Esophagus squamous epithelium (tissue), 5 donors: ENCODE measurements around the gene CHIC2. TPM values are rescaled to one million over a fixed set of nuclear protein-coding genes. Genes with fewer than 3 reads are reported as not detected.
"Not testable (repeated sequence)": the region's sequence is repeated elsewhere in the genome, so short reads cannot be mapped to it uniquely, and the experiment has no call there.

Experiments
- DNase-seq: peaks from one replicate; lab custom pipeline; 2025; lab: John Stamatoyannopoulos, UW
- H3K27ac ChIP-seq, 4 donors: fragments of 200-600 bp; sonication (generic); one replicate each; pipeline ENCODE4 v1.5.1; 2016 to 2019; ENCODE audit warnings: mild to moderate bottlenecking in 1 of 4
- H3K27me3 ChIP-seq, 4 donors: fragments of 200-600 bp; sonication (generic); 1 replicate in 3 of 4; 2 replicates in 1 of 4; pipeline versions ENCODE4 v1.5.1 to v1.6.0; 2017 to 2021; ENCODE audit warnings: antibody characterized with exemption in 1 of 4
- H3K36me3 ChIP-seq, 3 donors: fragments of 200-600 bp; sonication (generic); one replicate each; pipeline ENCODE4 v1.5.1; 2016 to 2019
- H3K4me1 ChIP-seq, 3 donors: fragments of 200-600 bp; sonication (generic); one replicate each; pipeline ENCODE4 v1.5.1; 2017 to 2019
- H3K4me3 ChIP-seq, 4 donors: fragments of 200-600 bp; sonication (generic); 1 replicate in 3 of 4; 2 replicates in 1 of 4; pipeline ENCODE4 v1.5.1; 2016 to 2019; ENCODE audit warnings: mild to moderate bottlenecking in 2 of 4, moderate library complexity in 1 of 4
- H3K9me3 ChIP-seq, 3 donors: fragments of 200-600 bp; sonication (generic); one replicate each; pipeline ENCODE4 v1.5.1; 2016 to 2019
- POLR2A ChIP-seq, 4 donors: fragments of 450-650 bp; IDR thresholded peaks; one replicate each; pipeline ENCODE4 v1.6.1; 2017; ENCODE audit warnings: antibody characterized with exemption in 4 of 4, mild to moderate bottlenecking in 4 of 4, moderate library complexity in 3 of 4
- WGBS, 2 donors: methylation state at CpG; one replicate each; pipeline ENCODE4 v1.1.5; 2018; 5-methylcytosine and 5-hydroxymethylcytosine counted together
- intact Hi-C: fragments of 100-400 bp; cut with DNase I; formaldehyde crosslinking; loops from one replicate; pipeline ENCODE4 v1.15.0; 2022
- total RNA-seq, 4 donors: library from RNA; depleted of rRNA; stranded (reverse); fragments of >200 nt; gene quantifications; one replicate each; pipeline ENCODE4 v1.1.0, GENCODE V29; 2016
- TF ChIP-seq, protein P1 (sequence below), 6 experiments: fragments of 450-650 bp in 4 of 6; fragments of 200-600 bp in 2 of 6; sonication (generic) in 2 of 6; IDR thresholded peaks; one replicate each; pipeline ENCODE4 v1.5.1; 2016 to 2019; ENCODE audit warnings: antibody characterized with exemption in 6 of 6, mild to moderate bottlenecking in 4 of 6, moderate library complexity in 4 of 6
- donor health status: DM: yes; HTN: yes; CAD: no.

CHIC2 gene
- total RNA-seq: 10 to 100 TPM; 40.4 to 56.0 (median 44.7) TPM

DNA sequence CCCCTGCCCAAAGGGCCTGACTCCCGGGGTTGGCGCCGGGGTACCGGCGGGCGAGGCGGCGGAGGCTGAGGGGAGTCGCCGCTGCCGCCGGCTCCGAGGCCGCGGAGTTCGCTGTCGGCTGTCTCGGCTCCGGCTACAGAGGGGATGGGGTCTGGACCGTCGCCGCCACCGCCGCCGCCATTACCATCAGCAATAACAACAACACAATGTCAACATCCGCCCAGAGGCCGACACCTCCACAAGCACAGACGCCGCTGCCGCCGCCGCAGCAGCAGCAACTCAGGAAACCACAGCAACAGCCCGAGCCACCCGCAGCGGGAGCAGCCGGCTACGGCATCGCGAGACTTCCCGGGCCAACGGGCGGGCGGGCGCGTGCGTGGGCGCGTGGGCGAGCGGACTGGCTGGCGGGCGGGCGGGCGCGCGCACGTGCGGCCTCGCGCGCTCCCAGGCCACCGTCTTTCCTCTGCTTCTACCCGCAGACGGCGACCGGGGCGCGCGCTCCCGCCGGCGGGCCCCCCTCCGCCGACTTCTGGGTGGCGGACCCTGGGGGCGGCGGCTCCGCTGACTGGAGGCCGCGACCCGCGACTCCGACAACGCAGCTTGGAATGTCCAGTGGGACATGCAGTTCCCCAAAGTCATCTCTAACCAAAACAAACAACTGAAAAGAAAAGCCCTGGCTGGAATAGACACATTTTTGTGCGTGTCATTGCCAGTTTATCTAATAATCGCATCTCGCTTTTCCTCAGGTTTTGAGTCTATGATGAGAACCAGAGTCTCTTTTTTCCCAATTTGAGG, at the start of gene CHIC2:
CHIC2 (minus strand) TSS at position 289 of the 795 bp plus-strand sequence. CDS start 305 bp downstream, outside the sequence.
- Histone ChIP-seq H3K27ac (peak within 1 kb of the TSS; percentile 95 to 98 (median 97)), H3K27me3 (no peaks in the 10 kb centered on the region), H3K4me3 (peak within 1 kb of the TSS; percentile 93 to 98 (median 95)), H3K36me3 (no peaks in the 10 kb centered on the region), H3K4me1 (peaks cover 28 to 68% (median 53%) of the 10 kb centered on the region in 3 donors), H3K9me3 (no peaks in the 10 kb centered on the region)
- intact Hi-C loops: no loop called here
- peak; percentile 76 for DNase-seq
- 0 to 5% methylated on average over 3 to 4 of the region's 87 CpGs for WGBS, 2 donors
- peak in 3 of 4 donors; percentile 96 to 99 (median 97) for TF ChIP-seq POLR2A (IDR thresholded peaks at IDR 0.05)
- TF ChIP-seq, protein P1, sequence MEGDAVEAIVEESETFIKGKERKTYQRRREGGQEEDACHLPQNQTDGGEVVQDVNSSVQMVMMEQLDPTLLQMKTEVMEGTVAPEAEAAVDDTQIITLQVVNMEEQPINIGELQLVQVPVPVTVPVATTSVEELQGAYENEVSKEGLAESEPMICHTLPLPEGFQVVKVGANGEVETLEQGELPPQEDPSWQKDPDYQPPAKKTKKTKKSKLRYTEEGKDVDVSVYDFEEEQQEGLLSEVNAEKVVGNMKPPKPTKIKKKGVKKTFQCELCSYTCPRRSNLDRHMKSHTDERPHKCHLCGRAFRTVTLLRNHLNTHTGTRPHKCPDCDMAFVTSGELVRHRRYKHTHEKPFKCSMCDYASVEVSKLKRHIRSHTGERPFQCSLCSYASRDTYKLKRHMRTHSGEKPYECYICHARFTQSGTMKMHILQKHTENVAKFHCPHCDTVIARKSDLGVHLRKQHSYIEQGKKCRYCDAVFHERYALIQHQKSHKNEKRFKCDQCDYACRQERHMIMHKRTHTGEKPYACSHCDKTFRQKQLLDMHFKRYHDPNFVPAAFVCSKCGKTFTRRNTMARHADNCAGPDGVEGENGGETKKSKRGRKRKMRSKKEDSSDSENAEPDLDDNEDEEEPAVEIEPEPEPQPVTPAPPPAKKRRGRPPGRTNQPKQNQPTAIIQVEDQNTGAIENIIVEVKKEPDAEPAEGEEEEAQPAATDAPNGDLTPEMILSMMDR (IDR thresholded peaks at IDR 0.05): peak in 3 of 6 experiments; percentile 2 to 16 (median 14)

DNA sequence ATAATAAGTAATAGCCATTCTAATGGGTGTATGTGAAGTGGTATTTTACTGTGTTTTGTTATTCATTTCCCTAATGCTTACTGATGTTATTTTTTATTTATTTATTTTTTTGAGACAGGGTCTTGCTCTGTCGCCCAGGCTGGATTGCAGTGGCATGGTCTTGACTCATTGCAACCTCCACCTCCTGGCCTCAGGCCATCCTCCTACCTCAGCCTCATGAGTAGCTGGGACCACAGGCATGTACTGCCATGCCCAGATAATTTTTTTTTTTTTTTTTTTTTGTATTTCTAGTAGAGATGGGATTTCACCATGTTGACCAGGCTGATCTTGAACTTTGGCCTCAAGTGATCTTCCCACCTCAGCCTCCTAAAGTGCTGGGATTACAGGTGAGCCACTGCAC, 48.8 kb upstream of the CHIC2 start:
- H3K27ac ChIP-seq, H3K36me3 ChIP-seq, DNase-seq, H3K4me3 ChIP-seq, H3K9me3 ChIP-seq, intact Hi-C loops: not testable (repeated sequence)
- Histone ChIP-seq H3K27me3 (peaks cover 0 to 63% (median 5%) of the 10 kb centered on the region in 4 donors), H3K4me1 (peaks cover 9 to 21% (median 15%) of the 10 kb centered on the region in 3 donors)
- WGBS, 2 donors: 69 to 86% methylated on average over 1 of the region's 1 CpG

DNA sequence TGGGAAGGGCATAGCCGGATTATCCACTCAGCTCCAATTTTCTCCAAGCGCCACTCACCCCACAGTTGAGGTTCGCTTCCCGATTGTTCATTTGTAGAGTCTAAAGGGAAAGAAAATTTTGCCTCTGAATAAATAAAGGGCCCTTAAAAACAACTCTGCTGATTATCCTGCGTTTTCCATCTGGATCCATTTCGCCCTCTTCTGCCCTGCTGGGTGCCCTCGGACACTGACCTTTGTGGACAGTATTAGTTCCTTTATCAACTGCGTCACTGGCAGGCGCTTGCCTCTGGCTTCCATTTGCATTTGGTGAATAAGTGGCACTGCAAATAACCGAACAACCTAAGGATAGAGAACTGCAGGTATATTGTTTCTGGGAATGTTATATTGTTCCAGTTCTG, 45.6 kb upstream of the CHIC2 start:
- H3K27me3 ChIP-seq: peaks cover 0 to 92% (median 7%) of the 10 kb centered on the region in 4 donors
- H3K4me3 ChIP-seq: peak overlapping the region in 2 of 4 donors; percentile 35 to 46

DNA sequence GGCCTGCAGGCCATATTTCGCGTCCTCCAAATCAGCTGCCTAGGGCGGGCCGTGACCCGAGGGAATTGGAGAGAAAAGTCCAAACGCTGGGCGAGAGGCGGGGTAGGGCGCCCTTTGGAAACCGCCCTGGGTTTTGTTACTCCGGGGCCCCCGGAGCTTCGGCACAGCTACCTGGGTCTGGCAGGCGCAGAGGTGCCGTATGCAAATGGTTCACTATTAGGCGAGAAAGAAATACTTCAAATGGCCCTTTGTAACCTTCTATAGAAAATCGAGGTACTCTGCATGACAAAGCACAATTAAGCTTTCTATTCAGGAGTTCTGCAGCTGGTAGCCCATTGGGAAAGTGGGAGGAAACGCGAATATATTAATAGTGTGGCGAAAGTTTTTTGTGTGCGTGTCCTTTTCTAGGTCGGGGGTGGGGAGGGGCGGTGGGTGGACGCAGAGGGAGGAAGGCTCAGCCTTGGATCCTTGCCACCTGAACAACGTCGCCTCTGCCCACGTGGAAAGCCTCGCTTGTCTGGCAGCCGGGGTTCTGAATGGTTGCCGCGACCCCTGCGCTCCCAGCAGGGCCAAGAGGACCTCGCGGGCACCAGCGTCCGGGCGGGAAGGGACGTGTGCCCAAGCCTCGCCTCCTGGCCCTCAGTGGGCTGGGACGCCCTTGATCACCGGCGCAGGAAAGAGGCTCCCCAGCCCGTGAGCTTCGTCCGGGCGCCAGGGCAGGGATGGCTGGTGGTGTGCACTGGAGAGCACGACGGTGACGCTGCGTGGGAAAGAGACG, 45.0 kb upstream of the CHIC2 start:
- intact Hi-C loops: no loop called here
- Histone ChIP-seq H3K9me3 (no peaks in the 10 kb centered on the region), H3K4me3 (peak overlapping the region in 3 of 4 donors; percentile 24 to 46 (median 35)), H3K27ac (no peak overlapping the region), H3K27me3 (peaks cover 0 to 93% (median 7%) of the 10 kb centered on the region in 4 donors), H3K4me1 (peaks cover 9 to 24% (median 15%) of the 10 kb centered on the region in 3 donors), H3K36me3 (no peaks in the 10 kb centered on the region)
- DNase-seq: no peak
- TF ChIP-seq, protein P1 (IDR thresholded peaks at IDR 0.05): no peak
- TF ChIP-seq POLR2A (IDR thresholded peaks at IDR 0.05): no peak
- WGBS, 2 donors: 15 to 17% methylated on average over 33 to 35 of the region's 51 CpGs

More for the DNA sequence above, 45.6 kb upstream of the CHIC2 start:
- 40 to 41% methylated on average over 10 of the region's 10 CpGs for WGBS, 2 donors
- peaks cover 9 to 24% (median 15%) of the 10 kb centered on the region in 3 donors for H3K4me1 ChIP-seq
- no peak overlapping the region for H3K27ac ChIP-seq
- DNase-seq: no peak
- no peaks in the 10 kb centered on the region for H3K36me3 ChIP-seq
- no peak for TF ChIP-seq POLR2A (IDR thresholded peaks at IDR 0.05)
- TF ChIP-seq, protein P1 (IDR thresholded peaks at IDR 0.05): no peak
- no peaks in the 10 kb centered on the region for H3K9me3 ChIP-seq
- intact Hi-C loops: no loop called here

DNA sequence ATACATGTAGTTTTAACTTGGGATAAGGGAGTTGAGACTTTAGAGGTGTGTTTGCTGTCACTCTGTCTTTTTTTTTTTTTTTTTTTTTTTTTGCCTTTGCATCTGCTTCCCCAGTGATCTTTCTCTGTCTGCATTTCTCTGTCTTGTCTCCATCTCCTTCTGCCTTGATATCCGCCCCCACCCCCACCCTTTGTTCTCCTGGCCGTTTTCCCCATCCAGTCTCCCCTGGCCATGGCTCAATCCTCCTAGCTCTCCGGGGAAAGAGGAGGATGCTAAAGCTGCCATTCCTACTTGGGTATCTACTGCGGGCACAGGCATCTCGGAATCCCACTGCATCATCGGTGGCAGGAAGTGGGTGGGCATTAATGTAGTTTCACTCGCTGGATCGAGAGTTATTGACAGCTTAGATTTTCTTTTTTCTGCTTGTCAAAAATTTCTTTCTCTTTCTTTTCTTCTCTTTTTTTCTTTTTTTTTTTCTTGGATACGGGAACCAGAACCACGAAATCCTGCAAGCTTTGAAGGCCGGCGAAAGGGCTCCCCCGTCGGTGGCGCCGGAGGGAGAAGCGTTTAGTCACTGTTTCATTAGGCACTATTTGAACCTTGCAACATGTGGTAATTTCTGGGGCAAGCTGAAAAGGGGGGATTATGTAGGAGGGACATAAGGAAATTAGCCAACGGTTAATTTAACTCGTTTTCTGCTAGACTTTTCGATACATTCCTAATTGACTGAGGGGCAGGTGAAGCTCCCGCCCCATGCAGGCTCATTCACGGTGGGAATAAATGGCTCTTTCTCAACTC, 43.7 kb upstream of the CHIC2 start:
- TF ChIP-seq, protein P1 (IDR thresholded peaks at IDR 0.05): no peak
- TF ChIP-seq POLR2A (IDR thresholded peaks at IDR 0.05): no peak
- Histone ChIP-seq H3K4me3 (no peak overlapping the region), H3K27ac (no peak overlapping the region), H3K4me1 (peaks cover 15 to 34% (median 16%) of the 10 kb centered on the region in 3 donors), H3K9me3 (no peaks in the 10 kb centered on the region), H3K36me3 (no peaks in the 10 kb centered on the region), H3K27me3 (peaks cover 0 to 100% (median 10%) of the 10 kb centered on the region in 4 donors)
- DNase-seq: no peak
- 25 to 30% methylated on average over 22 of the region's 22 CpGs for WGBS, 2 donors
- intact Hi-C loops: no loop called here
